HG02763 (cell line): Measurements from ENCODE around the gene LSM11.

ENCODE experiments used
- ATAC-seq: cut with Tn5 transposase; IDR thresholded peaks from one replicate; pipeline ENCODE4 v1.9.1; 2021; ENCODE audit warnings: mild to moderate bottlenecking, moderate library complexity; ENCODE audit not compliant: unreplicated experiment

LSM11 gene

DNA sequence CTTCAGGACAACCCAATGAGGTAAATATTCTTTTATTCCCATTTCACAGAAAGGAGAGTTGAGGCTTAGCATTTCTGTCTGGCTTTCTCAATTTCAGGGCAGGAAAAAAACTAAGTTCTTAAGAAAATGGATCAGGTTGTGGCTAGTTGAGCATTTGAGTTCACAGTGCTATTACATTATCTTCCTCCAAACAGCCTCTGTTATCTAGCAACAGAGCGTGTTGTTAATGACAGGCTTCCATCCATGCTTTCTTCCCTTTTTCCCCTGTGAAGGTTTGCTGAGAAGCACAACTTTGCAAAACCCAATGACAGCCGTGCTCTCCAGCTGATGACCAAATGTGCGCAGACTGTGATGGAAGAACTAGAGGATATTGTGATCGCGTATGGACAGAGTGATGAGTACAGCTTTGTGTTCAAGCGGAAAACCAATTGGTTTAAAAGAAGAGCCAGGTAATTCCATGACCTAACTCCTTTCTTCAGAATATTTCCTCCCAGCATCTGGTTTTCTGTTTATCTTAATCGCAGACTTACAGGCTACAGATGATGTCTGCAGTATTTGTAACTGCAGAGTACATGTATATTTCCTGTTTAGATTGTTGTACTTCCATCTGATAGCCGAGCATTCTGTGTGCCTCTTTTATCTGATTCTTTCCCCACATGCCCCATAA, 10.8 kb upstream of the LSM11 start:
- ATAC-seq = no peak

DNA sequence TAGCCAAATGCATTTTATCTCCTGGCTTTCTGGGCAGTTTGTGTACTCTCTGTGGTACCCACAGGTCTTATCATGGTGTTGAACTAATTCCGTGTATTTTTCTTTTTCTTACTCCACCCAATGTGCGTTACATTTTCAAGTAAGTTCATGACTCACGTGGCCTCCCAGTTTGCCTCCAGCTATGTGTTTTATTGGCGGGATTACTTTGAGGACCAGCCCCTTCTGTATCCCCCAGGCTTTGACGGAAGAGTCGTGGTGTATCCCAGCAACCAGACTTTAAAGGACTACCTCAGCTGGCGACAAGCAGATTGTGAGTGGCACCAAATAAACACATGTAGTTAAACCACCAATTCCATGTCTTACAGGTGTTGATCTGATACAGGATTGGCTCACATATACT, 9.1 kb upstream of the LSM11 start:
- ATAC-seq = no peak

DNA sequence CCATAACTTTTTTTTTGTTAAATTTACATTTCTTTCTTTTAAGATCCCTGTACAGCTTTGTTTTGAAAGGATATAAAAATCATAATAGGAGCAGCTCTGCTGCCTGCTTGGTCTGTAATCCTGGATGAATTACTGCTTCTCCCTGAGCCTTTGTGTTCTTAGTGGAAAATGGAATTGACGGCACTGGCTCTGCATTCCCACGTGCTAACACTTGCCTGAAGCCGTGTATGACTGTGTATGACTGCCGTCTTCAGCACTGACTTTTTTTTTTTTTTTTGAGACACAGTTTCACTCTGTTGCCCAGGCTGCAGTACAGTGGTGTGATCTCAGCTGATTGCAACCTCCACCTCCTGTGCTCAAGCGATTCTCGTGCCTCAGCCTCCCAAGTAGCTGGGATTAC, 7.5 kb upstream of the LSM11 start:
- ATAC-seq = no peak

DNA sequence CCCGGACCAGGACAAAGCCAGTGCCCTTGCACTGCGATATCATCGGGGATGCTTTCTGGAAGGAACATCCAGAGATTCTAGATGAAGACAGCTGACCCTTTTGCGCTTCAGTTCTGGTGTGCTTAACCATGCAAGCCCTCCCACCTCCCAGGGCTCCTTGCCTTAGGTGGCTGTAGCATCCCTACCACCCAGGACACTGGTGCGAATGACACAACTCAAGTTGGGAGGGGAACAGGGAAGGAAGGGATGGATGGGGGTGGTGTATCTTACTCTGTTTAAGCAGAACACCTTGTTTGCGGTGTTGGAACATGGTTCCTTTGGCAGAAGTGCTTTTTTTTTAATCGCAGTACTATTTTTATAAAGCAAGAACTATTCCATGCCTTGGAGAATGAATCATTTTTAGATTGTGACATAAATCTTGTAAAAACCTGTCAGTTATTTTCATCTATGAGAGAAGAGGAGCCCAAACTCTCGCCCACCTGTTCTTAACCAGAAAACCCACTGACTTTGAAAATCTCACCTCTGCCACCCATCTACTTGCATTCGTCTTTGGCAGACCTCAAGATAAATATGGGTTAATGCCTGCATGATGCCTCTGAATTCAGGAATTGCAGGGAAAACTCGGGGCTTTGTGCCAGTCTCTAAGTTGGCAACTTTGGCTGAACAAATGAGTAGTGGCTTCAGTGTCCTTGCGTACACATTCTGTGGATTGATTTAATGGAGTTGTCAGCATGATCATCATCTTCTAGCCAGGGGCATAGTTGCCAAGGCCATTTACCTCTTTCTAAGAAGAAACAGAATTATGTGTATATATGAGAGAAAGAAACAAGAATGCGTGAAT, 3.9 kb upstream of the LSM11 start:
- ATAC-seq = no peak

DNA sequence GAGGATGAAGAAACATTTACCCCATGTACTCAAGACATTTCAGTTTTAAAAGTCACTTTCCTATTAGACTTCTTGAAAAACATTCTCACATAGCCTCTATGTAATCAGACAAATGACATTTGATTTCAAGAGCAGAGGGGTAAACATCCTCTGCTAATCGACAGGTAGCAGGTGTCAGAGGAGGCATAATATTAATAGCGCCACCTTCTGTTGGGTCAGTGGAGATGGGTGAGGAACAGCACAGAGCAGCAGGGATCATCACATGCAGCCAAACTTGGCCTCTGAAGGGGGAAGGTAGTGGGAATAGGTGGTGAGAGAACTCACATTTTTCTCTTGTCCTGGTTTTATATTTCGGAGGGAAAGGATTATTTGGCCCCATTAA, 3.3 kb upstream of the LSM11 start:
- ATAC-seq = no peak

DNA sequence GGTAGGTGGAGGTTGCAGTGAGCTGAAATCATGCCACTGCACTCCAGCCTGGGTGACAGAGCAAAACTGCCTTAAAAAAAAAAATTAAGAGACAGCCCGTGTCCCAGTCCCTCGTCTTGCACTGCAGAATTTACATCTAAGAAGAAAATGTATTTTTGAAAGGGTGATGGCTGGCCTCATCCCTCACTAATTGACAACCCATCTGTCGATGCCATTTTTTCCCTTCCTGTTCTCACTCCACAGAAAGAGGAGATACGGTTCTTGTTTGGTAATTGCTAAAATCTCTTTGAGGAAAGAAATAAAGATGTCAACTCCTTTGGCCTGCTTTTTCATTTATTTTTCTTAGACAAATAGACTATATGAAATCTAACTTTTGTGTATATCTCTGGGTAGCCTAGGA, 2.4 kb upstream of the LSM11 start:
- no peak for ATAC-seq

DNA sequence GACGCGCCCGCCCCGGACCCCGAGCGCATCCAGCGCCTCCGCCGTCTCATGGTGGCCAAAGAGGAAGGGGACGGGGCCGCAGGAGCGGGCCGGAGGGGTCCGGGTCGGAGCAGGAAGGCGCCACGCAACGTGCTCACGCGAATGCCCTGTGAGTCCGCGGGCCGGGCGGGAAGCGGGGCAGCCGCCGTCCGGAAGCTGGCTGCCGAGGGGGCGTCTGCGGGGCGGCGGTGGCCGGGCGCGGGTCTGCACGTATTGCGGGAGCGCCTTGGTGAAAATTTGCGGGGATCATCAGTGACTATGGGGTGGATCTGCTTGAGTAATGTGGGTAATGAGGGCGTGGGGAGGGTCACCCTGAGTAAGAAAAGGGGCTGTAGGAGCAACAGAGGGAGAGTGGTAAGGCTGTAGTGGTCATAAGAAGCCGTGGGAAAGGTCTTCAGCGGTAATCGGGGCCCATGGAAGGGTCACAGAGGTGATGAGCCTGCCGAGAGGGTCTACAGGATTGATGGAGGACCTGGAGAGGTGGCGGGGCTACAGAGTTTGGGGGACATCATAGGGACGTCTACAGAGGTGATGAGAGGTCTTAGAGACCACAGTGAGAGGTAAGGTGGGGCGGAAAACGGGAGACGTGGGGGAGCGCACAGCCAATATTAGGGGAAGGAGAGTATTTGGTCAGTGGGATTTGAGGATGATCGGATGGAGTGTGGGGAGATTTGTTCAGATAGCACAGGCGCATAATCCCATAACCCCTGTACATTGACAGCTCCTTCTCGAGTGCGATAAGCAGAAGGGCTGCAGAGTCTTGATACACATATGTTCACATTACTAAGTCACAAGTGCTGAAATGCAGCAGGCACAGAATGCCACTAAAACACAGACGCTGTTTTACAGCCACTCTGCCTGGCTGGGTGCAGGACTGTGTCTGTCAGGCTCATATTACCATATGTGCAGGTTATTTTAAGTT, 819 bp downstream of the LSM11 start:
- ATAC-seq = peak; percentile 13

DNA sequence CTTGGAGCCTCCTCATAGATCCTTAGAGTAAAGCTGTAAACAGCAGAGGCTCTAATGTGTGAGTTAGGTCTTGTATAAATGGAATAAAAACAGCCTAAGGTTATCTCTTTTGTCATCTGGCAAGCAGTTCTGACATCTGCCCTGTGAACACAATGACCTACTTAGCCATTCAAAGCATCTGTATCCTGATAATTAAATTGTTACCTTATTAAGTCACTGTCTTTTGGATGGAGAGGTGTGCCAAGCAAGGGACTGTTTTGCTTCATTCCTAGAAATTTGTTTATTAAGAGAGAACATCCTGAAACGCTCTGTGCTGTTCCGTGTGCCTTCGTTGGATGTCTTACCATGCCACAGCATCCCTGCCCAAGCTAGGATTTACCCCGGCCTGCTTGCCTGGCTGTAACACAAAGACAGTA, 1.5 kb downstream of the LSM11 start:
- no peak for ATAC-seq

DNA sequence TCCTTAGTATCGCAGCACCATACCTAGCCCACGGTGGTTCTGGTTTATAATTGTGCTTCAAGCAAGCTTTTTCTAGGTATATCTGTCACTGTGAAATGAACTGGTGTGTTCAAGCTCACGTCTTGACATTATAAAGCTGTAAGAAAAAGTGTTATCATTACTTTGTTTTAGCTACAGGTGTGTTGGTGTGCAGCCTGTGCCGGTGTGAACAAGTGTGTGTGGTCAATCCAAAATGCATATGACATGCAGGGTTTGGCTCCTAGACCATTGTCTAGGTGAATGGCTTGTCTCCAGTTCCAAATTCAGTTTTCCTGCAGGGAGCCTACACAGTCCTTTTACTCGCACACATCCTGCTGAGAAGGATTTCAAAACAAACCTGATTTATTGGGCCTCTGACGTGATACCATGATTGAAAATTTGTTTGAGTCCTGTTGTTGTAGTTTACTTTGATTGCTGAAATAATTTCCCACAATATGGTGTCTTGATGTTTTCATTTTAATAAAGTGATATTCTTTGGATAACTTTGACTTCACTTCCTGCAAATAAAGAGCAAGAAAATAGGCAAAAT, 3.7 kb downstream of the LSM11 start:
- ATAC-seq = no peak

DNA sequence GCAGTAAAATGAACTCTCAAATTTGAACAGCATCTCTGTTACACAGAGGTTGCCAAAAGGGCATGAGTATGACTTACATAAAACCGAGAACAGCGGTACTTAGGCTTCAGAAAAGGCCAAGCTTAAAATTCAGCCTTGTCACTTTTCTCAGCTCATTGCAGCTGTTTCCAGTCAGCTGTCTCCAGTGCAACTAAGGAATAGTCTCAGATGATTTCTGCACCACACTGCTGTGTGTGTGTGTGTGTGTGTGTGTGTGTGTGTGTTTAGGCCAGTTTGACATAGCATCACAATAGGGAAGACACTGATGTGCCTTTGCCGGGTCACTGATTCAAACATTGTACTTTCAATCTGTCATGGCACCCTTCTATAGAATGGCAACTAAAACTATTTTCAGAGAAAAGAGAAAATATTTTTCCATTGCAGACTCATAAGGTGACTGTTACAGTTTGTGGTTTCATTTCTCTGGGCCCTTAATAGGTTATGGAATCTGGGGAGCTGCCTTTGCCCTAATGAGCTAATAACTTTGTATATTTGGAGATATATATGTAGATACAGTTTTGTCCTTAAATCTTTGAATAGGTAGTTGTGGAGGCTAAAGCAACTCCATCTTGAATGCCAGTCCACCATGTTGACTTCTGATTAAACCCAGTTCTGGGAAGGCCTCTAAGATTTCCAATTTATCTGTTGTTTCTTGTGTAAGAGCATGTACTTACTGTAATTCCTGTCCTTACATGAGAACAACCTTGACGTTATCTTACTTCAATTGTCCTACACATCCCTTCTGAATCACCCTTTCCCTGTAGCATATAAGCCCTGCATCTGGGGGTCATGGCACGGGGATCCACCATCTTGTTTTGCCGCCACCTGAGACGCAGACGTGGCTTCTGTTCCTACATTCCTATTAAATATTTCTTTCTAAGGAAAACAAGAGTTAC, 4.5 kb downstream of the LSM11 start:
- ATAC-seq = no peak

DNA sequence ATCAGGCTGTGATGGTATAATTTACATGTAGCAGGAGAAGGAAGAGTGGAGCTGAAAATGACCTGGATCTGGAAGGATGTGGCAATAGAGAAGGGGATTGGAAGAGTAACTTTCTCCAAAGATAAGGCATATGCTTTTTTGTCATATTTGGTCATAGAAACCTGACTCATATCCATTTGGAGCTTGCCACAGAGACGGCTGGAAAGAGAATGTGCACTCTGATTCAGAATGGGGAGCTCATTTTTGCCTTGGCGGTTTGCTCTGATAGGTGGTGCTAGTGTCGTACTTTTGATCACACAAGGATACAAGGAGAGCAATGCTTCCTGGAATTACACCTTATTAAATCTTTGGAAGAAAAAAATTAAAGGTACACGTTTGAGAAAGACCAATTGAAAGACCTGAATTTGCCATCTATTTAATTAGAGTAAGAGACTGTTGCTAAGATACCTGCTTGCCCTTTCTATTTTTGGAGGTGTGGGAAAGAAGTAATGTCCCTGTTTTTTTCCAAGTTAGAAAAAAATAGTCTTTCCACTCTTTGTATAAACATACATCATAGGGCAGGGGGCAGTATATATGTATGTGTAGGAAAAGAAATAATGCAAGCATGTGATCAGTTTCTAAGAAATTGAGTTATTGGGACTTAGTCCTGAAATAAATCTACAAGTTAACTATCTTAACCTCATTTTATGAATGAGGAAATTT, 5.4 kb downstream of the LSM11 start:
- no peak for ATAC-seq

DNA sequence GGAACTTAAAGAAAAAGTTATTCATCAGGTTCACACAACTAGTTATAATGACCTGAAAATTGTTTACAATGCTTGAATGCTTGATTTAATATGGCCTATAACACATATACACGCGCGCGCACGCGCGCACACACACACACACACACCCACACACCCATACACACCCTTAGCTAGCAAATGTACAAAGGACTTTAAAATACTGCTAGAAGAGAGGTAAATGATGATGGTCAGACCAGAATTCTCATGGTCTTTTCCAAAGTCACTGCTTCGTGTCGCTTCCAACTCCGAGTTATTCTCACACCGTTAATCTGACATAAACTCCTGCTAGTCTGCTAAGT, 5.9 kb downstream of the LSM11 start:
- ATAC-seq = no peak

DNA sequence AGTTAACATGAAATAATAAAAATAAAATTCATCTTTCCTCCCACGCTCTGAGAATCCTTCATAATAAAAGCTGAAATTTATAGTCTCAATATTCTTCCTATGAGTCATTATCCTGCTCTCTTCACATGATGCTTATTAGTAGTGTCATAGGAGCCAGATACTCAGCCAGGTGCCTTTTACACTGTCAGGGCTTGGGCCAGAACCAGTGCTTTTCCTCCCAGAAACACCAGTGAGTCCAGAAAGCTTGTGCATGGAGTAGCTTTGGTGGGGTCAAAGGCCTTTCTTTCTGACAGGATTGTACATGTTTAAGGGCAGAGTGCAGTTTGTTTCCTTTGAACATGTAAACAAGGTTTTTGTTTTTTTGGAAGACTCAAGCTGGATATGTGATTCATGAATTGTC, 6.8 kb downstream of the LSM11 start:
- ATAC-seq = no peak

DNA sequence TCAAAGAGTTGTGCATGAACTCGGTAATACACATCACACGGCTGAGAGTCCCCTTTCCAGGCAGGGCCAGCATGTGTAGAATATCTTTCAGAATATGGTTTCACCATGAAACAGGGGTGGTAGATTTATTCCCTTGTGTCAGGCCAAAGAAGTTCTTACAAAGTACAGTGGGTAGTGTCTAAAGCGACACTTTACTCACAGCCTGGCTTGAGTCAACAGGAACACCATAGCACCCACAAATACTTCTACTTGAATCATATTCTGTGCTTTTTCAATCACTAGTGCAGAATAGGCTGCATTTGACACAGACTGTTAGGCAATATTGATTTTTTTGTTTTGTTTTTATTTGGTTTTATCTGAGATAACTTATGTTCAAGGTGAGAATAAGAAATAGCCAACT, 12.6 kb downstream of the LSM11 start:
- no peak for ATAC-seq

DNA sequence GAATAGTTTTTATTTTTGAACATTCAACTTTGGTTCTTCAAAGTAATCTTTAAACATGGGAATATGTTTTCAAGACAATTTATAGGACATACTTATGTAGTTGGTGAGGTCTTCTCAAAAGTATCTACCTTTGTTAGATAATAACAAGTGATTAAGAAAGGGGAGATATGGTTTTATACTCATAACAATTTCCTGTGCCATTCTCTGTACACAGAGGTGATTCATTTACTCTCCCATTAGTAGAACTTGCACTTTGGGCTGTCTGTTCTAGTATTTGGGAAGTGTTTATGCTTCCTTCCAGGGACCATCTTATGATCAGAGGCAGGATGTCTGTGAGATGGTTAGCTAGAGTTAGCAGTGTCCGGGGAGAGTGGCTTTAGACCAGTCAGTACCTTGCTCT, 15.2 kb downstream of the LSM11 start:
- ATAC-seq = no peak

DNA sequence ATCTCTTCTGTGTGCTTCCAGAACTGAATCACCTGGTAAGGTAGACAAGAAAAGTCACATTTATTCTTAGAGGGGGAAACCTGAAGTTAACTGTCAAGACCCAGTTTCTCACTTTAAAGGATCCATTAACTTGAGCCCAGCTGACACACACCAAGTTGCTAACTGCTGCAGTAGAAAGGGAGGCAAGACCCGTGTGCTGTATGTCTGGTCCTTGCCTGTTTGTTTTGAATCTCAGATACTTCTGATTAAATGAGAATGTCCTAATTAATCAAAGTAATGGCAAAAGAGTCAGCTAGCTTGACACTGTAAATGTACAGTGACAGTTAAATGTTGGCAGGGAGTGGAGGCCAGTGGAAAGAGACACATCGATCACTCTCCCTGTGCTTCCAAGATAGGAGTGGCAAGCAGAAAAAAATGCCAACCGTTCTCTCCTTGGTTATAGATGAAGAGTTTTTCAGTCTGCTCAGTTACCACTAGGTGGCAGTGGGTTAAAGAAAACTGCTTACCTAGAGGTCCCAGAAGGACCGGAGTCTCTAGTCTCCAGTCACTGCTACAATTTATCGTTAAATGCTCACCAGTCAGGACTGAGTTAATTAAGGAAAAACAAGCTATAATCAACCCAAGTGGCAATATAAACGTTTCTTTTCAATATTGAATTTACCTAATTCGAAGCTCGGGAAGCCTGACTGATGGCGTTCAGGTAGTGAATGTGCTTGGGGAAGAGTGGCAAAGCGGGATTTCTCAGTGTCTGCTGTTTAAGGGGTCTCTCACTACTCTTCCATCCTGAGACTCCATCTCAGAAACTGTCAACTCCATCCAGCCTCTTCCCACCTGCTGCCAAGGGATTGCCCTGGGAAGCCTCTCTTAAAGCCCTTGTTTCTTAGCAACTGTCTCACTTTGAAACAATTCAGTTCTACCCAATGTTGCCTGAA, 18.4 kb downstream of the LSM11 start:
- ATAC-seq = peak; percentile 73

DNA sequence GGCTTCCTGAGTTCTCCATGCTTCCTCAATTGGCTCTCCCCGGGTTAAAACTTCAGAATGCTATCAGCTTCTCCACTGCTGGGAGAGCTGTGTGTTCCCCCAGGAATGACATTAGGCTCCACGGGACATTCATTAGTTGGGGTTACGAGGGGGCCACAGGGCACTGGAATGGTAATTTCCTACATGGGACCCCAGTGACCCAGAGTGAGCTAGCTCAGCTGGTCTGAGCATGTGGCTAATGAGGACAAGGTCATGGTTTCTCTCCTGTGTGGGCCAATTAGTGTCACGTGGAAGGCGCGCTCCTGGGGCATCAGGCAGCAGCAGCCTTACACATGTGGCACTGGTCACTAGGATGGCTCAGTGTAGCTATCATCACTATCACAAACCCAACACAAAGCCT, 21.0 kb downstream of the LSM11 start:
- ATAC-seq = no peak

DNA sequence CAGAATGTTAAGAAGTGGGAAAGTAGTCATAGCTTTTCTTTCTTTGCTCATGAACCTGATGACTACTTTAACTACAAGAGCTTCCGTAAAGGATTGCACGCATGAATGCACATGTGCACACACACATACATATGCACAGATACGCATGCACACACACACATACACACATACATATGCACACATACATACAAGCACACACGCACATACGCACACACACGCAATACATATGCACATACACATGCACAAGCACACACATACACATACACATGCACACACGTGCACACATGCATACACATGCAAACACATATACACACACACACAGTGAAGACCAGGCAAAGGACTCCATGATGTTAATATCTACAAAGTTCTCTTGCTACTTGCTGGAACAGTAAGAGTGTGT, 22.9 kb downstream of the LSM11 start:
- ATAC-seq = no peak

DNA sequence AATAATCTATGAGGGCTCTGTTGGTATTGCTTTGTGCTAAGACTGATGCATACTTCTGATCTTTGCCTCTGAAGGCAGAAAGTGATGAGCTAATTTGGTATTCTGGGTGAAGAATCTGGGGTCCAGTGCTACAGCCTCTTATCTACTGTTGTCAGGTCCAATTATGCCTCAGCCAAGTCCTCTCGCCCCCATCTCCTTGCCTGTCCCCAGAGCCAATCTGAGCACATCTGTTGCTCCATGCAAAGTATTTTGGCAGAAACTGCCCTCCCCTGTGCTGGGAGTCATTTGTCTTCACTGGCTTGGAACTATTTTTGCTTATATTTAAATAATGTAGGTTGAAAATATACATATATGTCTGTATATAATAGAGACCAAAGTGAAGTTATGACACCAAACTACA, 23.4 kb downstream of the LSM11 start:
- no peak for ATAC-seq
